SK-N-MC (cell line): ENCODE results near the gene KIF3C.
A peak's percentile ranks its signal among the peaks of the same experiment; 100 is the strongest.

Experiments used
- DNase-seq: peaks from one replicate; pipeline ENCODE4 v3.0.0-alpha.2; 2011; ENCODE audit warnings: low read depth, low spot score
- H3K27ac ChIP-seq: fragments of 200-600 bp; sonication (generic); 2 replicates; pipeline ENCODE4 v1.5.1; 2016; ENCODE audit warnings: mixed run types
- H3K36me3 ChIP-seq: fragments of 200-600 bp; sonication (generic); 2 replicates; pipeline ENCODE4 v1.6.1; 2017; ENCODE audit warnings: antibody characterized with exemption, low read length, mixed read lengths; ENCODE audit not compliant: insufficient read depth
- H3K4me3 ChIP-seq: fragments of 200-600 bp; sonication (generic); 2 replicates; pipeline ENCODE4 v1.5.1; 2016
- H3K9ac ChIP-seq: fragments of 200-600 bp; sonication (generic); 2 replicates; pipeline ENCODE4 v1.8.0; 2017; ENCODE audit warnings: mixed run types, mixed read lengths; ENCODE audit not compliant: insufficient read length
- H3K9me3 ChIP-seq: fragments of 200-600 bp; sonication (generic); 2 replicates; pipeline ENCODE4 v1.6.1; 2017; ENCODE audit warnings: low read depth, mild to moderate bottlenecking, antibody characterized with exemption, low read length, moderate library complexity, mixed read lengths
- EZH2 ChIP-seq: fragments of 200-600 bp; sonication (generic); IDR thresholded peaks from one replicate; pipeline ENCODE4 v1.6.1; 2017; ENCODE audit warnings: antibody characterized with exemption
- FOXP2 ChIP-seq: optimal IDR thresholded peaks from 2 replicates; pipeline ENCODE3; 2011; ENCODE audit warnings: mild to moderate bottlenecking, moderate library complexity; ENCODE audit not compliant: insufficient read depth; ENCODE audit errors: extremely low read length, control extremely low read depth
- POLR2AphosphoS5 ChIP-seq: IDR thresholded peaks from 2 replicates; pipeline ENCODE4 v1.6.1; 2012; ENCODE audit warnings: mild to moderate bottlenecking, low read depth, low read length, borderline replicate concordance

The KIF3C gene

GRCh38 chr2:25991965-25992364 is 9.7 kb upstream of the KIF3C start:
- Histone ChIP-seq H3K36me3 (no peaks in the 10 kb centered on the region), H3K9me3 (no peaks in the 10 kb centered on the region), H3K4me3 (0 out of 2 replicates have a peak overlapping the region, but pooled peaks have one; percentile 58), H3K9ac (no peak overlapping the region), H3K27ac (no peak overlapping the region)
- TF ChIP-seq EZH2 (no peak), FOXP2 (no peak), POLR2AphosphoS5 (no peak)
- no peak for DNase-seq

- TF ChIP-seq POLR2AphosphoS5: no peak
- no peak for TF ChIP-seq EZH2
- no peak for TF ChIP-seq FOXP2
- Histone ChIP-seq H3K9me3 (no peaks in the 10 kb centered on the region), H3K9ac (no peak overlapping the region), H3K36me3 (no peaks in the 10 kb centered on the region), H3K4me3 (no peak overlapping the region), H3K27ac (no peak overlapping the region)
- no peak for DNase-seq
Observed at GRCh38 chr2:25989154-25989553, 6.9 kb upstream of the KIF3C start.

GRCh38 chr2:25988134-25988533 is 5.8 kb upstream of the KIF3C start:
- Histone ChIP-seq H3K36me3 (no peaks in the 10 kb centered on the region), H3K4me3 (no peak overlapping the region), H3K9me3 (no peaks in the 10 kb centered on the region), H3K9ac (no peak overlapping the region), H3K27ac (no peak overlapping the region)
- no peak for DNase-seq
- TF ChIP-seq EZH2: no peak

- Histone ChIP-seq H3K4me3 (no peak overlapping the region), H3K36me3 (no peaks in the 10 kb centered on the region), H3K27ac (no peak overlapping the region), H3K9ac (no peak overlapping the region), H3K9me3 (no peaks in the 10 kb centered on the region)
- no peak for DNase-seq
- no peak for TF ChIP-seq POLR2AphosphoS5
- no peak for TF ChIP-seq FOXP2
- no peak for TF ChIP-seq EZH2
Observed at GRCh38 chr2:25983735-25984134, 1.4 kb upstream of the KIF3C start.

GRCh38 chr2:25982968-25983280 is 627 bp upstream of the KIF3C start:
- no peaks in the 10 kb centered on the region for H3K36me3 ChIP-seq
- DNase-seq: no peak
- no peak overlapping the region for H3K9ac ChIP-seq
- peak overlapping the region; percentile 92 for H3K4me3 ChIP-seq
- TF ChIP-seq FOXP2: no peak
- no peak for TF ChIP-seq POLR2AphosphoS5
- no peak for TF ChIP-seq EZH2
- H3K27ac ChIP-seq: no peak overlapping the region
- no peaks in the 10 kb centered on the region for H3K9me3 ChIP-seq

- Histone ChIP-seq H3K36me3 (no peaks in the 10 kb centered on the region), H3K27ac (no peak overlapping the region), H3K9me3 (no peaks in the 10 kb centered on the region), H3K9ac (peak overlapping the region; percentile 81), H3K4me3 (peak overlapping the region; percentile 92)
- DNase-seq: no peak
- TF ChIP-seq POLR2AphosphoS5 (no peak), FOXP2 (no peak), EZH2 (no peak)
Observed at GRCh38 chr2:25981596-25982272, 563 bp downstream of the KIF3C start.

- H3K4me3 ChIP-seq: no peak overlapping the region; the same call in 1 of the 2 replicates
- no peak overlapping the region for H3K27ac ChIP-seq
- no peaks in the 10 kb centered on the region for H3K9me3 ChIP-seq
- no peak overlapping the region for H3K9ac ChIP-seq
- H3K36me3 ChIP-seq: peaks cover 4% of the 10 kb centered on the region; the same call in 1 of the 2 replicates
- TF ChIP-seq EZH2 (no peak), POLR2AphosphoS5 (no peak), FOXP2 (no peak)
- DNase-seq: no peak
Observed at GRCh38 chr2:25980951-25981350, 1.3 kb downstream of the KIF3C start.

GRCh38 chr2:25980076-25980887 is 2.0 kb downstream of the KIF3C start:
- H3K27ac ChIP-seq: no peak overlapping the region
- no peak for DNase-seq
- peak overlapping the region; percentile 56 for H3K4me3 ChIP-seq
- H3K36me3 ChIP-seq: peaks cover 6% of the 10 kb centered on the region; the same call in 1 of the 2 replicates
- no peak overlapping the region for H3K9ac ChIP-seq
- no peak for TF ChIP-seq EZH2
- no peak for TF ChIP-seq FOXP2
- TF ChIP-seq POLR2AphosphoS5: no peak
- H3K9me3 ChIP-seq: no peaks in the 10 kb centered on the region

GRCh38 chr2:25979001-25979400 is 3.3 kb downstream of the KIF3C start:
- TF ChIP-seq POLR2AphosphoS5: no peak
- DNase-seq: no peak
- Histone ChIP-seq H3K4me3 (peak overlapping the region; percentile 56), H3K27ac (no peak overlapping the region), H3K9me3 (no peaks in the 10 kb centered on the region), H3K9ac (no peak overlapping the region), H3K36me3 (peaks cover 6% of the 10 kb centered on the region; the same call in 1 of the 2 replicates)
